Fibroblast of lung (primary cell): ENCODE results near the gene ITFG2.

Experiments
- CTCF ChIP-seq, 2 donors: IDR thresholded peaks in 1 of 2; conservative IDR thresholded peaks in 1 of 2; 1 replicate in 1 of 2; 2 replicates in 1 of 2; pipeline ENCODE4 v1.5.1; 2011 to 2012; ENCODE audit warnings: low read length in 2 of 2, control low read depth in 1 of 2, inconsistent platforms in 1 of 2, low read depth in 1 of 2, mild to moderate bottlenecking in 1 of 2
- EZH2 ChIP-seq: IDR thresholded peaks from 2 replicates; pipeline ENCODE4 v1.5.1; 2012; ENCODE audit warnings: low read length, control low read depth, mild to moderate bottlenecking; ENCODE audit errors: missing control alignments

GRCh38 chr12:2858944-2859421, 46.5 kb downstream of the ITFG2 start:
- no peak for TF ChIP-seq CTCF (conservative IDR thresholded peaks at IDR 0.05 in 1 of 2, IDR thresholded peaks at IDR 0.05 in 1 of 2; ENCODE audit: low read depth in 1 of 2, low read length in 2 of 2)
- no peak for TF ChIP-seq EZH2
